SU-DHL-6 (cell line): ENCODE results near the gene SLC25A48.

ENCODE experiments used
- CTCF ChIP-seq: fragments of 200-600 bp; sonication (generic); IDR thresholded peaks from one replicate; pipeline ENCODE4 v1.5.1; 2017; ENCODE audit warnings: antibody characterized with exemption, mild to moderate bottlenecking, low read length, moderate library complexity; ENCODE audit not compliant: insufficient read depth, poor library complexity, severe bottlenecking
- EZH2phosphoT487 ChIP-seq: fragments of 200-600 bp; sonication (generic), shearing (Covaris generic); conservative IDR thresholded peaks from 2 replicates; pipeline ENCODE4 v1.6.1; 2018; ENCODE audit warnings: mild to moderate bottlenecking, antibody characterized with exemption, low read length, moderate library complexity, mixed read lengths

GRCh38 chr5:135800656-135801055, 33.8 kb upstream of the SLC25A48 start:
- TF ChIP-seq CTCF: no peak
- no peak for TF ChIP-seq EZH2phosphoT487
